ENCODE measurements around the gene SLIT2.

Gene SLIT2

GRCh38 chr4:20301161-20301560 is 49.5 kb downstream of the SLIT2 start:
- ChIA-PET CTCF (interaction anchor here (1.6 kb wide), 1 partner anchor 10 kb away, joined by 5 read pairs; no protein-coding TSS in a partner anchor), POLR2A (no interaction called here)
- DNase-seq (ENCODE audit: extremely low spot score) = no peak
- no peak for TF ChIP-seq CTCF (IDR thresholded peaks at IDR 0.05; ENCODE audit: control extremely low read depth, extremely low read depth, low read depth, missing control alignments)

All from GM10248 (cell line).